HL-60/S4 treated with retinoic acid at 250 ng/mL for 4 days and 3 days (cell line): ENCODE measurements around the gene PARM1.

Experiments used
- in situ Hi-C: fragments of 300-500 bp; cut with MboI; formaldehyde crosslinking; loops from 2 replicates; pipeline ENCODE4 v1.7.0; 2022; ENCODE audit warnings: low sequenced_read_pairs

The PARM1 gene

DNA sequence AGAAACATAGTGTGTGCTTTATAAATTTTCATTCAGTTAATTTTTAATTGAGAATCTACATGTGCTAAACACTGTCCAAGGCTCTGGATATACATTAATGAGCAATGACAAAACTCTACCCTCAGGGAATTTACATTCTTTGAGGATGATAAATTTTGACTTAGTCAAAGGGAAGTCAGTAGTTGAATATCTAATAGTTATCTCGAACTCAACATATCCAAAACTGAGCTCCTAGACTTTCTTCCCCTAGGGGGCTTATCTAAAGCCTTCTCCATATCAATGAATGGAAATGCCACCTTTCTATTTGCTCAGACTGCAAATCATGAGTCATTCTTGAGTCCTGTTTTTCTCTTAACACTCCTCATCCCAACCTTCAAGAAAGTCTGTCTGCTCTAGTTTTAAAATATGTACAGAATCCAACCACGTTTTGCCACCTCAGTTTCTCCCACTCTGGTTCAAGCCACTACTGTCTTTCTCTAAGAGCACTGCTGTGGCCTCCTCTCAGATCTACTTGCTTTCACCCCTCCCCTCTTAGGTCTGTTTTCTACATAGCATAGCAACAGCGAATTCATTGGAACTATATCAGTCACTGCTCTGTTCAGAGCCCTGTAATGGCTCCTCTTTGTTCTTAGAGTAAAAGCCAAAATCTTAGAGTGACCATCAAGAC is 9.5 kb downstream of the PARM1 start:
- in situ Hi-C loops = no loop called here

GRCh38 chr4:74942918-74943253 is 10.0 kb downstream of the PARM1 start:
- in situ Hi-C loops = no loop called here

DNA sequence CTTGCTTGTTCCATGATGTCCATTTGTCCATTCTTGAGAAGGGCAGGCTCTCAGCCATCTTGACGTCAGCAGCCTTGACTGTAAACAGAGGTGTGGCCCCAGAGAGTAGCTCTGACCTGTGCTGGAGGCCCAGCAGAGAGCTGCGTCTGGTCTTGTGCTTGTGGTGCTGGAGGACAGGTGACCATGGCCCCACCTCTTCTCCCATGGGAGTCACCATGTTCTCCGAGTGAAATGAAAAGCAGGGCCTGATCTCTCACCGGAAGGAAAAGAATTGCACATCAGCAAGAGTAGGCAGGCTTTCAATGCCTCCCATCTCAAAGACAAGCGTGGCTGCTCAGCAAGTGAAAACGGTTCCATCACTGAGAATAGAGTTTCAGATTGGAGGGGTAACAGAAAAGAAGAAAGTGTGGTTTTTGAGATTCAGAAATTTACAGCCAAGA is 11.5 kb downstream of the PARM1 start:
- in situ Hi-C loops = no loop called here

- in situ Hi-C loops = no loop called here
Observed at GRCh38 chr4:74946196-74946595, 13.3 kb downstream of the PARM1 start.

- in situ Hi-C loops = no loop called here
Observed at GRCh38 chr4:74947798-74948197, 14.9 kb downstream of the PARM1 start.

DNA sequence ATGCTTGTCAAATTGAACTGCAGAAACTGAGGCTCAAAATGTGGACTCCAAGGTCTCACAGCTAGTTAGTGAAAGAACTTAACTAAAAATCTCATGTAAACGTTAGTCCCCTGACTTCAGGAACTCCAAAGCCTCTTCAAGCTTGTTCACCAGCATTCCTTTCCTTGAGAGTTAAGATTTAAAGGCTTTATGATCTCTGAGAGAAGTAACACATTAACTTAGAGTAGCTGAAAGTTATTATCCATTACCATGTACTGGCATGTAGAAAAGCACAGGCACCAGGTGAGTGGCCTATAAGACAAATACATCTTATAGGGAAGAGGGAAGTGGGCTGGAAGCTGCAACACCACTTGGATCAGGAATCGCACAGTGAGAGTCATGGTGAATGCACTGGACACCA is 15.3 kb downstream of the PARM1 start:
- in situ Hi-C loops = no loop called here

- in situ Hi-C loops = no loop called here
Observed at GRCh38 chr4:74950200-74950599, 17.3 kb downstream of the PARM1 start.

GRCh38 chr4:74950882-74951281 is 18.0 kb downstream of the PARM1 start:
- in situ Hi-C loops = no loop called here

GRCh38 chr4:74953647-74954046 is 20.7 kb downstream of the PARM1 start:
- in situ Hi-C loops = no loop called here

- in situ Hi-C loops = no loop called here
Observed at GRCh38 chr4:74958881-74959280, 26.0 kb downstream of the PARM1 start.

DNA sequence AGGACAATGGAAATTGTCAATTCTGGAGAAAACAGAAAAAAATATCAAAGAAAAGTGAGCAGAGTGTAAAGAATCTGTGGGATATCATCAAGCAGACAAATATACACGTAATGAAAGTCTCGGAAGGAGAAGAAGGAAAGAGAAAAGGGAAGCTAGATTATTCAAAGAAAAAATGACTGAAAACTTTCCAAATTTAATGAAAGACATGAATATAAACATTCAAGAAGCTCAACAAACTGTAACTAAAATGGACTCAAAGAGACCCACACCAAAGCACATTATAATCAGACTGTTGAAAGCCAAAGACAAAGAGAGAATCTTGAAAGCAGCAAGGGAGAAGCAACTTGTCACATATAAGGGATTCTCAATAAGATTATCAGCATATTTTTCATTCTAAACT is 28.3 kb downstream of the PARM1 start:
- in situ Hi-C loops = no loop called here

DNA sequence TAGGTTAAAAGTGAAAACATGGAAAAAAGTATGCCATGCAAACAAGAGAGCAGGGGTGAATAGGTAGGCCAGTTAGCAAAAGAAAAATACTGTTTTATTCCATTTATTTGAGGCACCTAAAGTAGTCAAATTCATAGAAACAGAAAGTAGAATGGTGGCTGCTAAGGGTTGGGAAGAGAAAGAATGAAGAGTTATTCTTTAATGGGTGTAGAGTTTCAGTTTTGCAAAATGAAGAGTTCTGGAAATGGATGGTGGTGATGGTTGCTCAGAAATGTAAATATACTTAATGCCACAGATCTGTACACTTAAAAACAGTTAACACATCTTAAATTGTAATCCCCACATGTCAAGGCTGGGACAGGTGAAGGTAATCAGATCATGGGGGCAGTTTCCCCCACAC is 29.7 kb downstream of the PARM1 start:
- in situ Hi-C loops = no loop called here

DNA sequence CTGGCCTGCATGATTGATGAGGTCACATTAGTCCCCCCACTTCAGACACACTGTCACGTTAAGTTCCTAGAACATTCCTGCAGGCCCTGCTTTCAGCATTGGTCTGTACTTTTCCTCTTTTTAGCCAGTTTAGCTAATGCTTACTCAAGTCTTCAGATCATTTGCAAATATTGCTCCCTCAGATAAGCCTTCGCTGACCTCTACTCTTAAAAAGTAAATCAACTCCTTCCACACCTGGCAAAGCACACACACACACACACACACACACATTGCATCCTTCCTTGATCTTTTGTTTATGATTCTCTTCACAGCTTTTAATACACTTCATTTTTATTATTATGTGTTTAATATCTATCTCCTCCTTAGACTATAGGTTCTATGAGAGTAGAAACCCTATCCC is 31.4 kb downstream of the PARM1 start:
- in situ Hi-C loops = no loop called here

GRCh38 chr4:74967324-74967723 is 34.4 kb downstream of the PARM1 start:
- in situ Hi-C loops = no loop called here

- in situ Hi-C loops = no loop called here
Observed at GRCh38 chr4:74968456-74969164, 35.7 kb downstream of the PARM1 start.

DNA sequence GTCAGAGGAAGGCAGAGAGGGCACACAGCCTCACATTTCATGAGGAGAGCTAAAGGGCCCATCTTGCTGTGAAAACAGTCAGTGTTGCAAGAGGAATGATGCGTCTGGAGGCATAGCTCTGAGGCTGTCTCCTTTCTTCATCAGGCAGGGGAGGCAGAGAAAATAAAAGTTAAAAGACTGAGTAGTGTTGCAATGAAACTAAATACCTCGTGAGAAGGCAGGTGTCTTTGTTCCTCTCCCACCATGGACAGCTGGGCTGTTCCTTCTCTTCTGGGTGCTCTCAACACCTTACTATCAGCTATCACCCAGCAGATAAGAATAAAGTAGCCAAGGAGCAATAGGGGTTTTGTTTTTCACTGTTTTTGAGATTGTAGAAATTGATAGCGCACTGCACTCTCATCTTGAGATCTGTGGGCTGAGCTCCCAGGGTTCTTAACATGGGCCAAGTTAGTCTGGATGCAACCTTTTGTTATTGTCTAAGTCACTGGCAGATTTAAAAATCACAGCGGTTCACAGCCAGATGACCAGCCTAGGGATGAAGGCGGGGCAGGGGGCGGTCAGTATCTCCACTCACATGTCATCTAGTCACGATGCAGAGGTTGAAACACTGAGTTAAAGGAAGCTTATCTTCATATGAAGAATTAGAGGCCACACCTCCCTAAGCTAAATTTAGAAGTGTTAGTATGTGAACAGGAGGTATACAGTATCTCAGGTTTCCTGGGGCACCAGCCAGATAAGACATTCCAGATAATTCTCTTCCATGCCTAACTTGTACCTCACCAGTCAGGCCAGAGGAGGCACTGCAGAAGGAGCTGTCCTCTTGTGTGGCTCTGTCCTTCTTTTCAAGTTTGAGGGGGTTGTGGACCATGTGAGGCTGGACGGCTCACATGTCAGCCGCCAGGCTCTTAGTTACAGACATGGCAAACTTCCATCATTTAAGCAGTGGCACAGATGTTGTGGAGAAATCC is 36.9 kb downstream of the PARM1 start:
- in situ Hi-C loops = no loop called here

DNA sequence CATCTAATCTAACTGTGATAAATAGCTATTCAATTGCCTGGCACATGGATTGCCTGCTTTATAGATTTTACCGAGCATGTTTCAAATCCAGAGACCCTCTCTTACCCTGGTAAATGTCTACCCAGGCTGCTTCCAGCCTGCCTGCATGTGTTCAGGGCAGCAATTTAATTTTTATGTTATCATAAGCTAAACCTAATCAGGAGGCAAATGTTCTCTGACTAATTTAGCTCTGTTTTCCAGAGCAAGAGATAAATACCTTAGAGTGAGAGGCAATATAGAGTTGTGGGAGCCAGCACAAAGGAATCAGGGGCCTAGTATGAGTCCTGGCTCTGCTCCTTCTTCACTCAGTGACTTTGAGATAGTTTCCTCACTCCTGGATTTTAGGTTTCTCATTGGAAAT is 37.7 kb downstream of the PARM1 start:
- in situ Hi-C loops = no loop called here

GRCh38 chr4:74971862-74972261 is 38.9 kb downstream of the PARM1 start:
- in situ Hi-C loops = no loop called here

GRCh38 chr4:74975082-74975481 is 42.2 kb downstream of the PARM1 start:
- in situ Hi-C loops = no loop called here

- in situ Hi-C loops = no loop called here
Observed at GRCh38 chr4:74975848-74976824, 43.2 kb downstream of the PARM1 start.
